Naive thymus-derived CD8-positive, alpha-beta T cell (primary cell): Measurements from ENCODE around the gene GPRASP3. TPM values are rescaled to one million over a fixed set of nuclear protein-coding genes. Genes with fewer than 3 reads are reported as not detected.
"Not testable (repeated sequence)": the region's sequence is repeated elsewhere in the genome, so short reads cannot be mapped to it uniquely, and the experiment has no call there.

ENCODE experiments used
- ATAC-seq, 2 donors: fragments of 150-1000 bp; cut with Tn5 transposase in 1 of 2; sonication (Bioruptor Pico), chemical (Tn5 transposase) in 1 of 2; 1 replicate in 1 of 2; 2 replicates in 1 of 2; pipeline ENCODE4 v1.10.0; 2021; ENCODE audit warnings: mild to moderate bottlenecking in 2 of 2, moderate library complexity in 2 of 2
- POLR2A ChIA-PET: fragments of 350-600 bp; sonication (Branson Sonifier 250); formaldehyde crosslinking; loops from one replicate; lab custom pipeline; 2021; ENCODE audit warnings: antibody characterized with exemption; lab: Charles Lee
- DNase-seq, 10 donors: peaks; one replicate each; pipeline versions ENCODE4 v3.0.0 to v3.0.0-alpha.2; 2020 to 2022
- H3K27ac Mint-ChIP-seq, 10 donors: one replicate each; pipeline ENCODE4 v1.8.0; 2020 to 2022; ENCODE audit warnings: mild to moderate bottlenecking in 10 of 10, mixed read lengths in 10 of 10, moderate library complexity in 4 of 10, inconsistent platforms in 1 of 10
- H3K27me3 Mint-ChIP-seq, 5 donors: one replicate each; pipeline ENCODE4 v1.8.0; 2021 to 2022; ENCODE audit warnings: mixed read lengths in 5 of 5
- H3K36me3 Mint-ChIP-seq, 3 donors: one replicate each; pipeline ENCODE4 v1.8.0; 2020 to 2022; ENCODE audit warnings: mixed read lengths in 3 of 3, mild to moderate bottlenecking in 2 of 3, inconsistent platforms in 1 of 3
- H3K4me1 Mint-ChIP-seq, 4 donors: one replicate each; pipeline ENCODE4 v1.8.0; 2021 to 2022; ENCODE audit warnings: mixed read lengths in 4 of 4
- H3K4me3 Mint-ChIP-seq, 10 donors: one replicate each; pipeline ENCODE4 v1.8.0; 2020 to 2022; ENCODE audit warnings: mild to moderate bottlenecking in 10 of 10, mixed read lengths in 10 of 10, moderate library complexity in 6 of 10, inconsistent platforms in 1 of 10
- H3K9me3 Mint-ChIP-seq, 9 donors: one replicate each; pipeline ENCODE4 v1.8.0; 2020 to 2022; ENCODE audit warnings: mixed read lengths in 9 of 9, mild to moderate bottlenecking in 3 of 9, inconsistent platforms in 1 of 9, moderate library complexity in 1 of 9
- polyA plus RNA-seq, 3 donors: library from polyadenylated mRNA; unstranded; fragments of 300-500 nt; fragmentation: Illumina TruSeq; gene quantifications; one replicate each; pipeline ENCODE4 v1.2.3, GENCODE V29; 2021
- total RNA-seq, 8 experiments: library from RNA in 2 of 8; stranded (reverse) in 2 of 8; gene quantifications; one replicate each; pipeline ENCODE4 v1.2.3 and lab custom pipeline; 2021 to 2026

Gene GPRASP3, protein sequence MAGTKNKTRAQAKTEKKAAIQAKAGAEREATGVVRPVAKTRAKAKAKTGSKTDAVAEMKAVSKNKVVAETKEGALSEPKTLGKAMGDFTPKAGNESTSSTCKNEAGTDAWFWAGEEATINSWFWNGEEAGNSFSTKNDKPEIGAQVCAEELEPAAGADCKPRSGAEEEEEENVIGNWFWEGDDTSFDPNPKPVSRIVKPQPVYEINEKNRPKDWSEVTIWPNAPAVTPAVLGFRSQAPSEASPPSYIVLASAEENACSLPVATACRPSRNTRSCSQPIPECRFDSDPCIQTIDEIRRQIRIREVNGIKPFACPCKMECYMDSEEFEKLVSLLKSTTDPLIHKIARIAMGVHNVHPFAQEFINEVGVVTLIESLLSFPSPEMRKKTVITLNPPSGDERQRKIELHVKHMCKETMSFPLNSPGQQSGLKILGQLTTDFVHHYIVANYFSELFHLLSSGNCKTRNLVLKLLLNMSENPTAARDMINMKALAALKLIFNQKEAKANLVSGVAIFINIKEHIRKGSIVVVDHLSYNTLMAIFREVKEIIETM
- 1 to 10 TPM; 2.4 to 5.1 TPM for total RNA-seq
- polyA plus RNA-seq: 1 to 10 TPM; 1.1 to 1.5 (median 1.4) TPM
- 0 to 0.09 (median 0) reads per million in 6 experiments for total RNA-seq (lab: John Stamatoyannopoulos, UW)

DNA sequence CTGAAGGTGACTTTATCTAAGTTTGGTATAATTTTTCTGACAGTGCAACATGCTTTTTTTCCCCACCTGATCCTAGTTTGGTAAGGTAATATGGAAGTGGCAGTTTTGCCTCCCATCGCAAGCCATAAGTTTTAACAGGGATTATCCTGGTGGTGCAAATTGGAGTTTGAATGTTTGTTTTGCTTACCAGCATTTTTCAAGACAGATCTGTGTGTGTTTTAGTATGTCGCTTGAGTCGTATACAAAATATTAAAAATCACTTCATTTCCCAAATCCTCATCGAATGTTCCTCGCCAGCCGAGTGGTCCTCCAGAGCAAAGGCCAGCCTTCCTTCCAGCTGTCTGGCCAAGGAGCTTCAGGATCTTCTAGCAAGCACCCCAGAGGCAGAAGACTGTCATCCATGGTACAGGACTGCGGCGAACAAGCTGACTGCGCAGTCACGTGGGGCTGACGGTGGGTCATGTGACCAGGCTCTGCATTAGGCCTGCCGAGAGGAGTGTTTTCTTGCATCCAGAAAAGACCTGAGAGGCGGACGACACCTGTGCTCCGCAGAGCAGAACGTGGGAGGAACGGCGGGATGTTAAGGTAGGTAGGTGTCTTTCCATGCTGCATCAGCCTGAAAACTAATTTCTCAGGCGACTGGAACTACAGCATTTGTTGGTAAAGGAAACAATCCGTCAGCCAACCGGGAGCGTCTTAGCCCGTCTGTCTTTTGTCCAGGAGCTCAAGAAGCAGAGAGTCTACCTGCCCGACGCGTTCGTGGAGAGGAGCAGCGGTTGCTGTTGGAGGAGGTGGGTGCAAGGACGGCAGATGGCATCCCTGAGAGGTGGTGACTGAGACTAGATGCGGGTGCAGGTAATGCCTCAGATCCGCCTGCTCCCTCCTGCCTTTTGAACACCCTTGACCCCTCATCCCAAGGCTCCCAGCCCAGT is at the start of gene GPRASP3:
Gene GPRASP3 (plus strand): TSS at position 507 of the 932 bp plus-strand sequence. CDS start 28,253 bp downstream, outside the sequence.
- Mint-ChIP-seq H3K36me3 (peaks cover 0 to 4% (median 0%) of the 10 kb centered on the region in 3 donors), H3K4me1 (peaks cover 6 to 17% (median 11%) of the 10 kb centered on the region in 4 donors), H3K27me3 (no peaks in the 10 kb centered on the region), H3K9me3 (no peaks in the 10 kb centered on the region), H3K4me3 (peak within 1 kb of the TSS; percentile 85 to 96 (median 93)), H3K27ac (peak within 1 kb of the TSS; percentile 84 to 96 (median 92))
- POLR2A ChIA-PET: interaction anchor here (1.3 kb wide), 1 partner anchor 789 kb away, joined by 5 read pairs; the partner anchor contains the start of gene ZMAT1
- ATAC-seq (peak; percentile 99), DNase-seq (peak; percentile 44 to 83 (median 63))

- Mint-ChIP-seq H3K36me3 (peaks cover 11 to 25% (median 16%) of the 10 kb centered on the region in 3 donors), H3K27ac (no peak overlapping the region), H3K9me3 (peaks cover 0 to 23% (median 3%) of the 10 kb centered on the region in 9 donors), H3K27me3 (no peaks in the 10 kb centered on the region), H3K4me1 (peaks cover 8 to 27% (median 15%) of the 10 kb centered on the region in 4 donors), H3K4me3 (no peak overlapping the region)
- ATAC-seq: no peak
- POLR2A ChIA-PET: interaction anchor here (0.7 kb wide), 1 partner anchor 142 kb away, joined by 5 read pairs; no protein-coding TSS in a partner anchor
- DNase-seq: no peak
These were observed 47.7 kb upstream of the GPRASP3 start for GRCh38 chrX:102672856-102673255.

DNA sequence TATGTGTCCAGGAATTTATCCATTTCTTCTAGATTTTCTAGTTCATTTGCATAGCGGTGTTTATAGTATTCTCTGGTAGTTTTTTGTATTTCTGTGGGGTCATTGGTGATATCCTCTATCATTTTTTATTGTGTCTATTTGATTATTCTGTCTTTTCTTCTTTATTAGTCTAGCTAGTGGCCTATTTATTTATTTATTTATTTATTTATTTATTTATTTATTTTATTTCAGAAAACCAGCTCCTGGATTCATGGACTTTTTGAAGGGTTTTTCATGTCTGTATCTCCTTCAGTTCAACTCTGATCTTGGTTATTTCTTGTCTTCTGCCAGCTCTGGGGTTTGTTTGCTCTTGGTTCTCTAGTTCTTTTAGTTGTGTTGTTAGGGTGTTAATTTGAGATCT is 43.1 kb upstream of the GPRASP3 start:
- H3K27me3 Mint-ChIP-seq, POLR2A ChIA-PET, ATAC-seq, DNase-seq, H3K4me3 Mint-ChIP-seq, H3K27ac Mint-ChIP-seq: not testable (repeated sequence)
- peaks cover 0 to 30% (median 6%) of the 10 kb centered on the region in 9 donors for H3K9me3 Mint-ChIP-seq
- peaks cover 11 to 28% (median 27%) of the 10 kb centered on the region in 3 donors for H3K36me3 Mint-ChIP-seq
- peaks cover 5 to 18% (median 11%) of the 10 kb centered on the region in 4 donors for H3K4me1 Mint-ChIP-seq

DNA sequence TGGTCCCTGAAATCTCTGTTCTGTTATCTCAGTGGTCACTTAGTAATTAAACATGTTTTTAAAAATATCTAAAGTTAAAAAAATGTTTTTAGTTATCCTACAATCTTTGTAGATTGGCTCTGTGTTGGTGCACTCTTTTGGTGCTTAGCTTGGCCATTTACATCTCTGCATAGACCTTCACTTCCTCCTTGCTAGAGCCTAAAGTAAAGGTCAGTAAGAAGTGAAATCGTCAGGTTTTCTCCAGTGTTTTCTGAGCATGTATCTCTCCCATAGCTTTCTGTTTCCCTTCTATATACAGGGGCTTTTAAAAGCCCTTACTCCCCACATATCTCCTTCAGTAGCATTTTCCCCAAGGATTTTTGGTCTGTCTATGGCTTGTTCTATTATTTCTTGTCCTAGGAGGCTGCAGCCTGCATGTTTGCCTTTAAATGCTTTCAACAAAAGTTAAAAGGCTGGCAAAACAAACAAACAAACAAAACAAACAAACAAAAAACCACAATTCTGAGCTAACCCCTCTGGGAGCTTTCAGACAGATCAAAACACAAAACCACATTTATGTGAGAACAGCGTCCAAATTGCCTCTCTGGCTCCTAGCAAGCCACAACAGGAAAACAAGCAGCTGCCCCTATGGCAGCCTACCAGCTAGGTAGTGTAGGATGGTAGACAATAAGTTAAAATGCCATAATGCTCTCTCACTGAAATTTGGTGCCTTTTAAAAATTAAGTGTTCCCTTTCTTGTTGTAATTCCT is 35.6 kb upstream of the GPRASP3 start:
- Mint-ChIP-seq H3K36me3 (peaks cover 26 to 40% (median 29%) of the 10 kb centered on the region in 3 donors), H3K27me3 (no peaks in the 10 kb centered on the region), H3K4me3 (peak overlapping the region in 1 of 10 donors; percentile 26), H3K27ac (no peak overlapping the region), H3K9me3 (peaks cover 0 to 49% (median 8%) of the 10 kb centered on the region in 9 donors), H3K4me1 (peaks cover 5 to 20% (median 13%) of the 10 kb centered on the region in 4 donors)
- POLR2A ChIA-PET: no interaction called here
- ATAC-seq (no peak), DNase-seq (no peak)

GRCh38 chrX:102694749-102695148 is 25.8 kb upstream of the GPRASP3 start:
- no peaks in the 10 kb centered on the region for H3K27me3 Mint-ChIP-seq
- H3K4me1 Mint-ChIP-seq: peaks cover 0 to 2% (median under 1%) of the 10 kb centered on the region in 4 donors
- no peak overlapping the region for H3K27ac Mint-ChIP-seq
- H3K9me3 Mint-ChIP-seq: peaks cover 0 to 11% (median 0%) of the 10 kb centered on the region in 9 donors
- DNase-seq (no peak), ATAC-seq (no peak)
- POLR2A ChIA-PET: no interaction called here
- peaks cover 5 to 13% (median 12%) of the 10 kb centered on the region in 3 donors for H3K36me3 Mint-ChIP-seq
- no peak overlapping the region for H3K4me3 Mint-ChIP-seq

DNA sequence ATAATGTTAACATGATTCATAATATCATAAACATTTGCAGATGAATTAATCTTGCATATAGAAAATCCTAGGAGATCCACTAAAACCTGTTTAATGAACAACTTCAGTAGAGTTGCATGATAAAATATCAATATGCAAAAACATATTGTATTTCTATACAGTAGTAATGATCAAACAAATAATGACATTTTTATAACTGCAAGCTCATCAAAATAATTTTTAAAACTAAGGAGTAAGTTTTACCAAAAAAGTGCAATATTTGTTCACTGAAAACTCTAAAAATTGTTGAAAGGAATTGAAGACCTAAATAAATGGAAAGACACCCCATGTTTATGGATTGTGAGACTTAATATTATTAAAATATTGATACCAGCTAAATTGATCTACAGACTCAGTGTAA is 24.2 kb upstream of the GPRASP3 start:
- H3K9me3 Mint-ChIP-seq: peaks cover 0 to 9% (median 0%) of the 10 kb centered on the region in 9 donors
- H3K27me3 Mint-ChIP-seq: no peaks in the 10 kb centered on the region
- no peak overlapping the region for H3K27ac Mint-ChIP-seq
- ATAC-seq (no peak), DNase-seq (no peak)
- POLR2A ChIA-PET: no interaction called here
- H3K4me1 Mint-ChIP-seq: no peaks in the 10 kb centered on the region
- peaks cover 5 to 8% (median 7%) of the 10 kb centered on the region in 3 donors for H3K36me3 Mint-ChIP-seq
- no peak overlapping the region for H3K4me3 Mint-ChIP-seq

GRCh38 chrX:102697494-102697893 is 23.0 kb upstream of the GPRASP3 start:
- Mint-ChIP-seq H3K9me3 (peaks cover 0 to 9% (median 1%) of the 10 kb centered on the region in 9 donors), H3K36me3 (peaks cover 7 to 8% (median 8%) of the 10 kb centered on the region in 3 donors), H3K27me3 (no peaks in the 10 kb centered on the region), H3K27ac (no peak overlapping the region), H3K4me3 (no peak overlapping the region), H3K4me1 (peaks cover 0 to 2% (median 0%) of the 10 kb centered on the region in 4 donors)
- POLR2A ChIA-PET: no interaction called here
- DNase-seq (no peak), ATAC-seq (no peak)

DNA sequence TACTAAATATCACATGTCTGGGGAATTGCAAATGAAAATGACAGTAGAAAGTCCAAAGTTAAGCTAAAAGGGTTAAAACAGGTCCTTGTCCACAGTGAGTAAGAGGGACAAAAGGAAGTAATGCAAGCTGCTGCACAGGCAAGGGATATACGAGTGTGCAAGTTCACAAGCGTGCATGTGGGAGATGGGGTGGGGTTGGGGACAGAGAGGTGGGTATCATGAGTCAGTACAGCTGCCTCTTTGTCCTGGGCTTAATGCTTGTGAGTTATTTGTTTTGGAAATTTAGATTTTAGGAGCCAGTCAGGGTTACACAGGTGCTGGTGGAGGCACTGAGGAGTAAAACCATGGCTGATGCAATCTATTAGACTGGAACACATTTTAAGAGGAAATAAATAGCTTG is 11.6 kb upstream of the GPRASP3 start:
- DNase-seq (no peak), ATAC-seq (no peak)
- H3K4me3 Mint-ChIP-seq: no peak overlapping the region
- peaks cover 10 to 27% (median 23%) of the 10 kb centered on the region in 4 donors for H3K4me1 Mint-ChIP-seq
- H3K27me3 Mint-ChIP-seq: peaks cover 0 to 7% (median 0%) of the 10 kb centered on the region in 5 donors
- POLR2A ChIA-PET: no interaction called here
- H3K9me3 Mint-ChIP-seq: peaks cover 0 to 15% (median 0%) of the 10 kb centered on the region in 9 donors
- H3K27ac Mint-ChIP-seq: no peak overlapping the region
- no peaks in the 10 kb centered on the region for H3K36me3 Mint-ChIP-seq

DNA sequence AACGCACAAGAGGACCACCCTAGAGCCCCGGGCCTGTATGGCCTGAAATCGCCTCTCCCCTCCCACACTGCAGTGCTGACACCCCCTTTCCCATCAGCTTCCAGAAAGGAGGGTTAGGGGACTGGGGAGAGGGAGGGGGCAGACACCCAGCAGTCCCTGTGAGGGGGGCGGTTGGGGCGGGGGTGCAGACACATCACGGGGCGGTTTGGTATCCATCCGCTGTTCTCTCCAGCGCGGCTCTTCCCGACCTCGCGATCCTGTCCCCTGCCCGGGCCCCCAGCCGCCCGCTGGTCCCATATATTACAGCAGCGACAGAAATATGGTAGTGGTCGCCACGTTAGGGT is 8.7 kb upstream of the GPRASP3 start:
- peak in 1 of 10 donors; percentile 5 for DNase-seq
- Mint-ChIP-seq H3K36me3 (no peaks in the 10 kb centered on the region), H3K4me1 (peaks cover 10 to 27% (median 23%) of the 10 kb centered on the region in 4 donors), H3K9me3 (peaks cover 0 to 3% (median 0%) of the 10 kb centered on the region in 9 donors), H3K27ac (no peak overlapping the region), H3K4me3 (peak overlapping the region; percentile 15 to 95 (median 85)), H3K27me3 (peaks cover 0 to 7% (median 0%) of the 10 kb centered on the region in 5 donors)
- no peak for ATAC-seq
- POLR2A ChIA-PET: no interaction called here

- Mint-ChIP-seq H3K9me3 (no peaks in the 10 kb centered on the region), H3K4me3 (peak within 1 kb of the TSS; percentile 85 to 95 (median 90)), H3K27ac (peak within 1 kb of the TSS in 8 of 10 donors; percentile 48 to 94 (median 77)), H3K4me1 (peaks cover 10 to 27% (median 23%) of the 10 kb centered on the region in 4 donors), H3K36me3 (no peaks in the 10 kb centered on the region), H3K27me3 (peaks cover 0 to 7% (median 0%) of the 10 kb centered on the region in 5 donors)
- ATAC-seq (peak; percentile 68 to 77), DNase-seq (peak in 7 of 10 donors; percentile 9 to 36 (median 21))
- POLR2A ChIA-PET: no interaction called here
These were observed 8.2 kb upstream of the GPRASP3 start, which contains the start of gene GPRASP2 for GRCh38 chrX:102712216-102712966. GPRASP2 (plus strand) TSS chrX:102712448; CDS start chrX:102714870, 2,422 bp downstream.
